Uterus (tissue), 4 donors: ENCODE results near the gene AOC3. TPM values are rescaled to one million over a fixed set of nuclear protein-coding genes. Genes with fewer than 3 reads are reported as not detected.

ENCODE experiments used
- DNase-seq, 2 donors: peaks; one replicate each; pipeline ENCODE4 v3.0.0-alpha.2; 2019 to 2020
- H3K27ac ChIP-seq, 2 donors: fragments of 200-600 bp; sonication (generic); 1 replicate in 1 of 2; 2 replicates in 1 of 2; pipeline ENCODE4 v1.5.1; 2016 to 2018
- H3K27me3 ChIP-seq, 2 donors: fragments of 200-600 bp; sonication (generic); one replicate each; pipeline ENCODE4 v1.5.1; 2018 to 2019; ENCODE audit warnings: control low read depth in 1 of 2
- H3K36me3 ChIP-seq, 2 donors: fragments of 200-600 bp; sonication (generic); one replicate each; pipeline ENCODE4 v1.5.1; 2019; ENCODE audit warnings: control low read depth in 1 of 2
- H3K4me1 ChIP-seq, 2 donors: fragments of 200-600 bp; sonication (generic); one replicate each; pipeline ENCODE4 v1.5.1; 2018 to 2019; ENCODE audit warnings: control low read depth in 1 of 2
- H3K4me3 ChIP-seq, 2 donors: fragments of 200-600 bp; sonication (generic); 1 replicate in 1 of 2; 2 replicates in 1 of 2; pipeline ENCODE4 v1.5.1; 2018 to 2019; ENCODE audit warnings: mild to moderate bottlenecking in 1 of 2
- H3K9me3 ChIP-seq, 2 donors: fragments of 200-600 bp; sonication (generic); one replicate each; pipeline ENCODE4 v1.5.1; 2019; ENCODE audit warnings: control low read depth in 1 of 2
- CTCF ChIP-seq, 4 experiments: fragments of 200-600 bp in 2 of 4; fragments of 450-650 bp in 2 of 4; sonication (generic) in 2 of 4; IDR thresholded peaks; one replicate each; pipeline ENCODE4 v1.5.1; 2016 to 2019; ENCODE audit warnings: antibody characterized with exemption in 4 of 4, mild to moderate bottlenecking in 2 of 4, moderate library complexity in 1 of 4
- POLR2A ChIP-seq, 2 donors: fragments of 450-650 bp; IDR thresholded peaks; one replicate each; pipeline ENCODE4 v1.6.1; 2016; ENCODE audit warnings: antibody characterized with exemption in 2 of 2, mild to moderate bottlenecking in 1 of 2, moderate library complexity in 1 of 2
- intact Hi-C: fragments of 100-400 bp; cut with DNase I; formaldehyde crosslinking; loops from one replicate; pipeline ENCODE4 v1.15.1; 2023; ENCODE audit warnings: low total_unique reads
- total RNA-seq, 4 donors: library from RNA; depleted of rRNA in 3 of 4; stranded (reverse); fragments of >200 nt in 3 of 4; gene quantifications; one replicate each; pipeline versions ENCODE4 v1.1.0 to v1.2.4, GENCODE V29; 2014 to 2023
- donor health status: DM: yes; HTN: yes; CAD: no.

Gene AOC3
- total RNA-seq, 4 donors from 2014 or later: 11.8 to 86.2 (median 15.5) TPM

- DNase-seq: no peak
- Histone ChIP-seq H3K36me3 (no peaks in the 10 kb centered on the region), H3K27me3 (no peaks in the 10 kb centered on the region), H3K4me3 (peak overlapping the region; percentile 61 to 89), H3K9me3 (no peaks in the 10 kb centered on the region), H3K4me1 (no peaks in the 10 kb centered on the region), H3K27ac (peak overlapping the region; percentile 77 to 82)
- intact Hi-C loops: no loop called here
- TF ChIP-seq CTCF (IDR thresholded peaks at IDR 0.05) (no peak), POLR2A (IDR thresholded peaks at IDR 0.05) (no peak)
Measured at GRCh38 chr17:42833767-42834422, 17.1 kb upstream of the AOC3 start.

GRCh38 chr17:42835732-42836131 lies 15.3 kb upstream of the AOC3 start:
- no peaks in the 10 kb centered on the region for H3K9me3 ChIP-seq
- intact Hi-C loops: no loop called here
- TF ChIP-seq POLR2A (IDR thresholded peaks at IDR 0.05) (no peak), CTCF (IDR thresholded peaks at IDR 0.05) (no peak)
- no peak for DNase-seq
- H3K27me3 ChIP-seq: no peaks in the 10 kb centered on the region
- H3K4me1 ChIP-seq: no peaks in the 10 kb centered on the region
- H3K36me3 ChIP-seq: no peaks in the 10 kb centered on the region
- no peak overlapping the region for H3K27ac ChIP-seq
- no peak overlapping the region for H3K4me3 ChIP-seq

GRCh38 chr17:42841975-42842685 lies 8.9 kb upstream of the AOC3 start:
- Histone ChIP-seq H3K36me3 (no peaks in the 10 kb centered on the region), H3K4me1 (no peaks in the 10 kb centered on the region), H3K4me3 (no peak overlapping the region), H3K27me3 (no peaks in the 10 kb centered on the region), H3K27ac (no peak overlapping the region), H3K9me3 (no peaks in the 10 kb centered on the region)
- DNase-seq: no peak
- intact Hi-C loops: loop anchor here (5.0 kb wide), 1 partner anchor 95 kb away; no protein-coding TSS in a partner anchor
- TF ChIP-seq CTCF (IDR thresholded peaks at IDR 0.05) (no peak), POLR2A (IDR thresholded peaks at IDR 0.05) (no peak)

- no peaks in the 10 kb centered on the region for H3K27me3 ChIP-seq
- no peak for DNase-seq
- TF ChIP-seq CTCF (IDR thresholded peaks at IDR 0.05): peak; percentile 77 to 97 (median 92)
- no peak for TF ChIP-seq POLR2A (IDR thresholded peaks at IDR 0.05)
- H3K4me1 ChIP-seq: no peaks in the 10 kb centered on the region
- intact Hi-C loops: loop anchor here (5.0 kb wide), 1 partner anchor 94 kb away; no protein-coding TSS in a partner anchor
- H3K4me3 ChIP-seq: no peak overlapping the region
- no peaks in the 10 kb centered on the region for H3K36me3 ChIP-seq
- H3K9me3 ChIP-seq: no peaks in the 10 kb centered on the region
- H3K27ac ChIP-seq: peak overlapping the region in 1 of 2 donors; percentile 31
Measured at GRCh38 chr17:42843358-42843934, 7.6 kb upstream of the AOC3 start.

GRCh38 chr17:42844271-42844670 lies 6.7 kb upstream of the AOC3 start, which contains the start of gene AOC2:
AOC2 (plus strand) TSS chr17:42844580; CDS start chr17:42844627, 47 bp downstream.
- Histone ChIP-seq H3K27ac (peak within 1 kb of the TSS in 1 of 2 donors; percentile 31), H3K4me1 (no peaks in the 10 kb centered on the region), H3K9me3 (no peaks in the 10 kb centered on the region), H3K36me3 (no peaks in the 10 kb centered on the region), H3K4me3 (no peak within 1 kb of the TSS), H3K27me3 (no peaks in the 10 kb centered on the region)
- intact Hi-C loops: loop anchor here (5.0 kb wide), 1 partner anchor 93 kb away; no protein-coding TSS in a partner anchor
- TF ChIP-seq POLR2A (IDR thresholded peaks at IDR 0.05) (no peak), CTCF (IDR thresholded peaks at IDR 0.05) (no peak)
- DNase-seq: no peak
